Vagina (tissue), 2 donors: ENCODE measurements around the gene AFAP1. TPM values are rescaled to one million over a fixed set of nuclear protein-coding genes. Genes with fewer than 3 reads are reported as not detected.

Experiments
- DNase-seq, 2 donors: peaks; one replicate each; pipeline ENCODE4 v3.0.0-alpha.2; 2017; ENCODE audit errors: extremely low spot score in 2 of 2
- H3K27ac ChIP-seq: fragments of 200-600 bp; sonication (generic); one replicate; pipeline ENCODE4 v1.5.1; 2019
- H3K27me3 ChIP-seq: fragments of 200-600 bp; sonication (generic); one replicate; pipeline ENCODE4 v1.5.1; 2019
- H3K36me3 ChIP-seq, 2 donors: fragments of 200-600 bp; sonication (generic); one replicate each; pipeline ENCODE4 v1.5.1; 2017 to 2019
- H3K4me1 ChIP-seq: fragments of 200-600 bp; sonication (generic); one replicate; pipeline ENCODE4 v1.5.1; 2019
- H3K4me3 ChIP-seq, 2 donors: fragments of 200-600 bp; sonication (generic); 1 replicate in 1 of 2; 2 replicates in 1 of 2; pipeline ENCODE4 v1.5.1; 2016 to 2019
- H3K9me3 ChIP-seq: fragments of 200-600 bp; sonication (generic); one replicate; pipeline ENCODE4 v1.5.1; 2019
- POLR2A ChIP-seq, 2 donors: fragments of 450-650 bp; IDR thresholded peaks; one replicate each; pipeline ENCODE4 v1.6.1; 2017; ENCODE audit warnings: antibody characterized with exemption in 2 of 2, mild to moderate bottlenecking in 2 of 2, moderate library complexity in 2 of 2
- POLR2AphosphoS5 ChIP-seq, 2 donors: sonication (generic); formaldehyde crosslinking; IDR thresholded peaks; one replicate each; pipeline ENCODE4 v1.9.0; 2017; ENCODE audit warnings: antibody characterized with exemption in 2 of 2, mild to moderate bottlenecking in 2 of 2, low read depth in 1 of 2; ENCODE audit not compliant: insufficient read depth in 1 of 2
- intact Hi-C: fragments of 100-400 bp; cut with DNase I; formaldehyde crosslinking; loops from one replicate; pipeline ENCODE4 v1.15.1; 2023
- total RNA-seq: library from RNA; depleted of rRNA; stranded (reverse); fragments of >200 nt; gene quantifications from one replicate; pipeline ENCODE4 v1.2.3, GENCODE V29; 2016
- TF ChIP-seq, protein P1 (sequence below), 3 experiments: fragments of 450-650 bp in 2 of 3; fragments of 200-600 bp in 1 of 3; sonication (generic) in 1 of 3; IDR thresholded peaks; one replicate each; pipeline ENCODE4 v1.5.1; 2017 to 2019; ENCODE audit warnings: antibody characterized with exemption in 3 of 3, mild to moderate bottlenecking in 2 of 3, moderate library complexity in 2 of 3

AFAP1 gene
- total RNA-seq, 1 donor from 2014 or later = 20.4 TPM

DNA sequence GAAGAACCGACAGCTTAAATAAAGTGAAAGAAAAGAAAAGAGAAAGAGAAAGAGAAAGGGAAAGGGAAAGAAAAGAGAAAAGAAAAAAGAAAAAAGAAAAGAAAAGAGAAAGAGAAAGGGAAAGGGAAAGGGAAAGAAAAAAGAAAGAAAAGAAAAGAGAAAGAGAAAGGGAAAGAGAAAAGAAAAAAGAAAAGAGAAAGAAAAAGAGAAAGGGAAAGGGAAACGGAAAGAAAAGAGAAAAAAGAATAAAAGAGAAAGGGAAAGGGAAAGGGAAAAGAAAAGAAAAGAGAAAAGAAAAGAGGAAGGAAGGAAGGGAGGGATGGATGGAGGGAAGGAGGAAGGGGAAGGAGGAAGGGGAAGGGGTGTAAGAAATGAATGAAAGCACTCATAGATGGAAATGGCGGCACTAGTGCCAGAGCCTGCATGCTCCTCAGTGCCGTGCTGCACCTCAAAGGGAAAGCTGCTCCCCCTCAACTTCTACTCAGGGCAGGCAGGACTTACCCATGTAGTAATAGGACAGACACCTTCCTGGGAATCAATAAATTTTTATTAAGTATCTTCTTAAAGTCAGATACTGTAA is 70.7 kb downstream of the AFAP1 start:
- H3K9me3 ChIP-seq = no peaks in the 10 kb centered on the region
- no peak overlapping the region for H3K4me3 ChIP-seq
- DNase-seq = no peak
- TF ChIP-seq POLR2AphosphoS5 (IDR thresholded peaks at IDR 0.05; ENCODE audit: insufficient read depth in 1 of 2, low read depth in 1 of 2) = no peak
- TF ChIP-seq POLR2A (IDR thresholded peaks at IDR 0.05) = no peak
- TF ChIP-seq, protein P1, sequence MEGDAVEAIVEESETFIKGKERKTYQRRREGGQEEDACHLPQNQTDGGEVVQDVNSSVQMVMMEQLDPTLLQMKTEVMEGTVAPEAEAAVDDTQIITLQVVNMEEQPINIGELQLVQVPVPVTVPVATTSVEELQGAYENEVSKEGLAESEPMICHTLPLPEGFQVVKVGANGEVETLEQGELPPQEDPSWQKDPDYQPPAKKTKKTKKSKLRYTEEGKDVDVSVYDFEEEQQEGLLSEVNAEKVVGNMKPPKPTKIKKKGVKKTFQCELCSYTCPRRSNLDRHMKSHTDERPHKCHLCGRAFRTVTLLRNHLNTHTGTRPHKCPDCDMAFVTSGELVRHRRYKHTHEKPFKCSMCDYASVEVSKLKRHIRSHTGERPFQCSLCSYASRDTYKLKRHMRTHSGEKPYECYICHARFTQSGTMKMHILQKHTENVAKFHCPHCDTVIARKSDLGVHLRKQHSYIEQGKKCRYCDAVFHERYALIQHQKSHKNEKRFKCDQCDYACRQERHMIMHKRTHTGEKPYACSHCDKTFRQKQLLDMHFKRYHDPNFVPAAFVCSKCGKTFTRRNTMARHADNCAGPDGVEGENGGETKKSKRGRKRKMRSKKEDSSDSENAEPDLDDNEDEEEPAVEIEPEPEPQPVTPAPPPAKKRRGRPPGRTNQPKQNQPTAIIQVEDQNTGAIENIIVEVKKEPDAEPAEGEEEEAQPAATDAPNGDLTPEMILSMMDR (IDR thresholded peaks at IDR 0.05) = no peak
- peaks cover 28% of the 10 kb centered on the region for H3K4me1 ChIP-seq
- no peaks in the 10 kb centered on the region for H3K36me3 ChIP-seq
- no peak overlapping the region for H3K27ac ChIP-seq
- no peaks in the 10 kb centered on the region for H3K27me3 ChIP-seq
- intact Hi-C loops = loop anchor here (10.0 kb wide), 1 partner anchor 56 kb away; no protein-coding TSS in a partner anchor

DNA sequence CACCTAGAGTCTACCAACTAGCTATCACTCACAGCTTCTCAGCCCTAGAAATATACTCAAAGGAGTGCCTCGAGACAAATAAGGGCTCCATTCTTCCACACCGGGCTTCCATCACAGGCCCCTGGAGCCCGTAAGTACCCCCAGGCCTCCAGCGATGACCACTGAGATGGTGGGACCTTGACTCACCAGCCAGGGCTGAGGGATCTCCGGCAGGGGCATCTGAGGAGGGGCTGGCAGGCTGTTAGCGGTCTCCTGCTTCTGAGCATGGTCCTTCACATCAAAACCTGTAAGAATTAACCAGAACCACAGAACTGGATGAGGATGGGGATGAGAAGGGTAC is 71.3 kb downstream of the AFAP1 start:
- peaks cover 28% of the 10 kb centered on the region for H3K4me1 ChIP-seq
- no peaks in the 10 kb centered on the region for H3K27me3 ChIP-seq
- TF ChIP-seq POLR2AphosphoS5 (IDR thresholded peaks at IDR 0.05; ENCODE audit: insufficient read depth in 1 of 2, low read depth in 1 of 2) (no peak), POLR2A (IDR thresholded peaks at IDR 0.05) (no peak)
- TF ChIP-seq, protein P1 (IDR thresholded peaks at IDR 0.05) = no peak
- H3K4me3 ChIP-seq = no peak overlapping the region
- DNase-seq = no peak
- intact Hi-C loops = loop anchor here (10.0 kb wide), 1 partner anchor 56 kb away; no protein-coding TSS in a partner anchor
- no peaks in the 10 kb centered on the region for H3K9me3 ChIP-seq
- no peaks in the 10 kb centered on the region for H3K36me3 ChIP-seq
- H3K27ac ChIP-seq = no peak overlapping the region

DNA sequence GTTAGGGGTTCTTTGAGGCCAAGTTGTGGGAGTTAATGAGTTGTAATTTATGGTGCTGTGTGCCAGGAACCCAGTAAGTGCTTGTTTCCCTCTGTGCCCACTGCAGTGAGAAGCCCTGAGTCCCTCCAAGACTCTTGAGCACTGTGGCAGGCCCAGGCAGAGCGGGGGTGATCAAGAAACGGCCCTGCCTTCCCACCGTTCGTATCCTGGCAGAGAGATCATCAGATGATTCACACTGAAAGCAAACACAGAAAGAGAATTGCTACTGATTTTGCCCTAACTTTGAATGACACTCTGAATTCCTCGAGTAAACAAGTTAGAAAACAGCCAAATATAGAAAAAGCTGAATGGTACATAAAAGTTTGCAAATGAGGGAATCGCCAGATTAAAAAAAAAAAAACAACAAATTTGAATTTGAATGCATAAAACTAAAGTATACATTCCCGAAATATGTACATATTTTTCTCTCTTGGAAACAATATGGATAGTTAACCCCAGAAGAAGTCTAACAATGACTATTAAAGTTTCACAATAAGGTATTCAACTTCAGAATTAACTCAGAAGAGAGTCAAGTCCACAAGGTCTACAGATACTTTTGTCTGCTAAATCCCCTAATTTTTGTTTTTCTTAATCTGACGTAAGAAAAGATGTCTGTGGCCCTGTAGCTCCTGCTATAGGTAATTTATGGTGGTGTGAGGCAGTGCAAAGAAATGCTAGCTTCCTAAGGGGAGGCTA is 71.8 kb downstream of the AFAP1 start:
- intact Hi-C loops = loop anchor here (10.0 kb wide), 1 partner anchor 57 kb away; no protein-coding TSS in a partner anchor
- Histone ChIP-seq H3K4me3 (no peak overlapping the region), H3K4me1 (peaks cover 27% of the 10 kb centered on the region), H3K9me3 (no peaks in the 10 kb centered on the region), H3K27me3 (no peaks in the 10 kb centered on the region), H3K36me3 (no peaks in the 10 kb centered on the region), H3K27ac (no peak overlapping the region)
- DNase-seq = no peak
- no peak for TF ChIP-seq POLR2A (IDR thresholded peaks at IDR 0.05)
- TF ChIP-seq, protein P1 (IDR thresholded peaks at IDR 0.05) = no peak
- no peak for TF ChIP-seq POLR2AphosphoS5 (IDR thresholded peaks at IDR 0.05; ENCODE audit: insufficient read depth in 1 of 2, low read depth in 1 of 2)

DNA sequence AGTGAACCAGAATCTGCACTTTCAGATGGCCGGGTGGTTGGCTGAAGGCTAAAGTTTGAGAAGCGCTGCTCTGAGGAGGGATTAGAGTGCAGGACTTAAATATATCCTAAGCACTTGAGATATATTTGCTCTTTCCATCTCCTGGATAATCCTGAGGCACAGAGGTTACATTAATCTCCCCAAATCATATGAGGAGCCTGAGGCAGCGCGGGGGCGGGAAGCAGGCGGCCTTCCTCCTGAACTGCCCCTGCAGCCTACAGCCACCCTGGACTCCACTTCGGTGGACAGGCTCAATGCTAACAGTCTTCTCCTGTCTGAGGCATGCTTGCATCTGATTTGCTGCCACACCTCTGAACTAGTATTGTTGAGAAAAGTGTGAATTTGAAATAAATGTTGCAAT is 72.5 kb downstream of the AFAP1 start:
- H3K36me3 ChIP-seq = no peaks in the 10 kb centered on the region
- no peak for DNase-seq
- H3K9me3 ChIP-seq = no peaks in the 10 kb centered on the region
- H3K27ac ChIP-seq = no peak overlapping the region
- TF ChIP-seq POLR2AphosphoS5 (IDR thresholded peaks at IDR 0.05; ENCODE audit: insufficient read depth in 1 of 2, low read depth in 1 of 2) = no peak
- intact Hi-C loops = loop anchor here (10.0 kb wide), 1 partner anchor 58 kb away; no protein-coding TSS in a partner anchor
- peaks cover 20% of the 10 kb centered on the region for H3K4me1 ChIP-seq
- no peaks in the 10 kb centered on the region for H3K27me3 ChIP-seq
- H3K4me3 ChIP-seq = no peak overlapping the region

DNA sequence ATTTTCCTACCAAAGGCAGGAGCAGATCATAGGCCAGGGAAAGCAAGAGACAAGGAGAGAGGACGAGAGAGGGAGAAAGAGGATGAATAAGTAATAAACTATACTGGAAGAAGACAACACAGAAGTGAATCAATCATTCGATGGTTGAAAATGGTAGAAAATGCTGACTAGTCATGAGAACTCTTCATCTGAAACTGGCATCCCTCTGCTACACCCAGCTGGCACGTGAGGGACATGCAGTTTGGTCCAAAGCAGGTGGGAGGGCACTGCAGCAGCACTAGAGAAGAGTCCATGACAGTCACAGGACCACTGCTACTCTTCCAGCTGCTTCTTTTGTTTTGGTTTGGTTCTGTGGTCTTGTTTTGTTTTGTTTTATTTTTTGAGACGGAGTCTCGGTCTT is 74.1 kb downstream of the AFAP1 start:
- DNase-seq = no peak
- Histone ChIP-seq H3K27me3 (no peaks in the 10 kb centered on the region), H3K4me3 (no peak overlapping the region), H3K36me3 (no peaks in the 10 kb centered on the region), H3K27ac (no peak overlapping the region), H3K9me3 (no peaks in the 10 kb centered on the region), H3K4me1 (peaks cover 4% of the 10 kb centered on the region)
- TF ChIP-seq, protein P1 (IDR thresholded peaks at IDR 0.05) = no peak
- TF ChIP-seq POLR2AphosphoS5 (IDR thresholded peaks at IDR 0.05; ENCODE audit: insufficient read depth in 1 of 2, low read depth in 1 of 2) (no peak), POLR2A (IDR thresholded peaks at IDR 0.05) (no peak)
- intact Hi-C loops = loop anchor here (10.0 kb wide), 1 partner anchor 59 kb away; no protein-coding TSS in a partner anchor
